ENCODE measurements around the gene EFHC1.

GRCh38 chr6:52393780-52394179 lies 26.4 kb upstream of the EFHC1 start:
- TF ChIP-seq EP300 (IDR thresholded peaks at IDR 0.05; ENCODE audit: low read depth): no peak
- TF ChIP-seq CTCF (IDR thresholded peaks at IDR 0.05): no peak

Measured in transverse colon (tissue), 3 donors.